Stimulated activated naive B cell treated with anti-CD40 and anti-IgM and Interleukin-4, amounts not matched to agents 10 μg/mL and 1 μg/mL and 100 μg/mL, for 72 hours (primary cell): ENCODE measurements around the gene NMT1.

ENCODE experiments used
- ATAC-seq, 2 donors: fragments of 150-1000 bp; cut with Tn5 transposase; replicated peaks; 2 replicates each; pipeline ENCODE4 v1.10.0; 2021; ENCODE audit warnings: moderate library complexity in 1 of 2
- DNase-seq: peaks from one replicate; pipeline ENCODE4 v3.0.0; 2021
- H3K27ac Mint-ChIP-seq: one replicate; pipeline ENCODE4 v1.8.0; 2022; ENCODE audit warnings: mild to moderate bottlenecking, mixed read lengths
- H3K27me3 Mint-ChIP-seq, 2 donors: one replicate each; pipeline ENCODE4 v1.8.0; 2022; ENCODE audit warnings: mixed read lengths in 2 of 2
- H3K36me3 Mint-ChIP-seq, 2 donors: one replicate each; pipeline ENCODE4 v1.8.0; 2022; ENCODE audit warnings: mixed read lengths in 2 of 2, mild to moderate bottlenecking in 1 of 2
- H3K4me1 Mint-ChIP-seq, 2 donors: one replicate each; pipeline ENCODE4 v1.8.0; 2022; ENCODE audit warnings: mixed read lengths in 2 of 2, mild to moderate bottlenecking in 1 of 2
- H3K4me3 Mint-ChIP-seq, 2 donors: one replicate each; pipeline ENCODE4 v1.8.0; 2022; ENCODE audit warnings: mild to moderate bottlenecking in 2 of 2, mixed read lengths in 2 of 2, moderate library complexity in 1 of 2
- H3K9me3 Mint-ChIP-seq, 2 donors: one replicate each; pipeline ENCODE4 v1.8.0; 2022; ENCODE audit warnings: mixed read lengths in 2 of 2, mild to moderate bottlenecking in 1 of 2

Gene NMT1

DNA sequence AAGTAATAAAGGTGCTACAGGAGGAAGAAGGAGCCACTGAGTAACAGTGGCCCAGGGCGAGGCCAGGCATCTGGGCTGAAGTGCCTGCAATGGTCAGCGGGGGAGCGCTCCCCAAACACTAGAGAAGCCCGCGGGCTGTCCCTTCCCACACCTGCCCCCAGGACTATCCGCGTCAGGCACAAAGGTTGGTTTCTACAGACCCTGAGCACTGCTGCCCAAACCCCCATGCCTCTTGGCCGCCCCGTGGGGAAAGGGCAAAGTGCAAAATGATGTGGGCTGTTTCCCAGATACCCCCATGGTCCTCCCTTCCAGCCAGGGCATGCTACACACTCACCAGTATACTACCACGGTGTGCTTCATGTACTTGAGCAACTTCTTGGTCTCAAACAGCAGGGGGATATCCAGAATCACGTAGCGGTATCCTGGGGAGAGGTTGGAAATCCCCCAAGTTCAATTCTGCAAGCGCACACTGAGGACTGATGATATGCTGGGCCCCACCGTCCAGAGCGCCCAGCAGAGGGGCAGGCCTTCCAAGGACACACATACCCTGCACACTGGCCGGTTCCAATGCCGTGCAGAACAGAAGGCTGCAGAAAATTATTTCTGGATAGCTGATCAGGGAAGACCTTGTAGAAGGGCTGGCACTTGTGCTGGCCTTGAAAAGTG is 31.2 kb upstream of the NMT1 start:
- Mint-ChIP-seq H3K27me3 (no peaks in the 10 kb centered on the region), H3K9me3 (no peaks in the 10 kb centered on the region), H3K4me3 (peak overlapping the region in 1 of 2 donors; percentile 13), H3K4me1 (peaks cover 8 to 11% of the 10 kb centered on the region in 2 donors), H3K36me3 (peaks cover 43 to 54% of the 10 kb centered on the region in 2 donors), H3K27ac (no peak overlapping the region)
- ATAC-seq (peak in 1 of 2 donors; percentile 82), DNase-seq (no peak)

DNA sequence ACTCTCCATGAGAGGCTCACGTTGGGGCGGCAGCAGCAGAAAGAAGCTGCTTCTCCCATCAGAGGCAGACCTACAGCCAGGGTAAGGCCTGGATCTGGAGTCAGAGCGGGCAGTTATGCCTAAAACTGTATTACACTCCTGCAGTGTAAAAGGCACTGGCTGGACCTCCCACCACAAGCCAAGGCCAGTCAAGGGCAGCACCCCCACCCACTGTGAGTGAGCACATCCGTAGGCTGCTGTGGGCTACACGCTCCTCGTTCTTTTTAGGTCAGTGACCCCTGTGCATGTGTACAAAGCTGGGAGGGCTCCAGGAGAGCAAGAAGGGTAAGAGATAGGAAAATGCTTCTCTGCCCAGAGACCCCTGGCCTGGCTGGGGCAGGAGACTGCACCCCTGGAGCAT is 30.4 kb upstream of the NMT1 start:
- Mint-ChIP-seq H3K27me3 (no peaks in the 10 kb centered on the region), H3K27ac (no peak overlapping the region), H3K4me1 (peaks cover 11% of the 10 kb centered on the region in 2 donors), H3K4me3 (no peak overlapping the region), H3K36me3 (peaks cover 47 to 58% of the 10 kb centered on the region in 2 donors), H3K9me3 (no peaks in the 10 kb centered on the region)
- ATAC-seq (no peak), DNase-seq (no peak)

DNA sequence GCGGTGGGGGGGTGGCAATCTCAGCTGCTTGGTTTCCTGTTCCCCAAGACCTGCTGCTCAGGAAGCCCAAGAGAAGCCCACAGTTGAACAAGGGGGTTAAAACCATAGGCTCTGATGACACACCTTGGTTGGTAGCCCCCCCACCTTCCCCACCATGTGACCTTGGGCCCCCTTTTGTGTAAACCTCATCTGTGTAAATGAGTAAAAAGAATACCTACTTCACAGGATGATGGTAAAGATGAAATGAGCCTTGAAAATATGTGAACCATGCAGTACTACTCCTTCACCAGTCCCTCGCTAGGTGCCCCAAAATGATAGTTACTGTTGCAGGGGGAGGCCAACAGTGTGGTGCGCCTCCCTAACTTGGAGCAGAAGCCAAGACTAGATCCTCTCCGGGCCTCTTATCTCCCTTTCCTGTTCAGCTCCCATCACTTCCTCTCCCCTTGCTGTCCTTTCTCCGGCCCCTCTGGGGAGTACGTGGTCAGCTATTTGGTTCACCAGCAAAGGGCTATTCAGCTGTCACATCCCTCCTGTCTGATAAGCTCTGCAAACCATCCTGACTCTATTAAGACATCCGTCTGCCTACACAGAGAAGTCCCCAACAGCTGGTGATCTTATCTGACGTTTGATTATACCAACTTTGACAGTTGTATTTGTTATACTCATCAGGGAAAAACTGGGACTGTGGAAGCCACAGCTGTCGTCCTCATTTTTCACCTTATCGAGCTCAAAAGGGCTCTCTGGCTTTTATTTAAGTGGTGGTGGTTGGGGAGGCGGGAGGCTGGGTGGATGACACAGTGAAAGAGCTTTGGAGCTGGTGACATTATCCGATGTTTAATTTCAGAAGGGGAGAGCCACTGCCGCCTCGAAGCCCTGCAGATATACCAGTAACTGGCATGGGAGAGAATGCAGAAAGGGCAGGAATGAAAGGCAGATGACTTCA is 29.6 kb upstream of the NMT1 start:
- H3K4me1 Mint-ChIP-seq = peaks cover 12 to 15% of the 10 kb centered on the region in 2 donors
- DNase-seq = no peak
- ATAC-seq = no peak
- H3K27me3 Mint-ChIP-seq = no peaks in the 10 kb centered on the region
- H3K4me3 Mint-ChIP-seq = no peak overlapping the region
- peak overlapping the region; percentile 57 for H3K27ac Mint-ChIP-seq
- peaks cover 48 to 60% of the 10 kb centered on the region in 2 donors for H3K36me3 Mint-ChIP-seq
- H3K9me3 Mint-ChIP-seq = no peaks in the 10 kb centered on the region

DNA sequence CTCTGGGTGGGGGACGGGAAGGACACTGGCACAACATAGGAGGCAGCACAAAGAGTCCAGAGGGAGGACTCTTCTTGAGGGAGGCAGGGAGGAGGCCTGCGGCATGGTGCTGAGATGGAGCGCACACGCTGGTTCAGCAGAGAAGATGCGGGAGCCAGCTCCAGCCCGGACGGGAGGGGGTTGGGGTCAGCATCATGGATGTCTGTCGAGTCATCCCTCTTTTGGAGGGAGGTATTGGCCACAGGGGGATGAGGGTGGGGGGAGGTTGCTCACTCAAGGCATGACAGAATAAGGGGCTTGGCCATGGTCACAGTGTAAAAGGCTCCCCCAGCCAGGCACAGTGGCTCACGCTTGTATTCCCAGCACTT is 29.0 kb upstream of the NMT1 start:
- no peak overlapping the region for H3K27ac Mint-ChIP-seq
- peaks cover 14 to 15% of the 10 kb centered on the region in 2 donors for H3K4me1 Mint-ChIP-seq
- H3K9me3 Mint-ChIP-seq = no peaks in the 10 kb centered on the region
- no peak overlapping the region for H3K4me3 Mint-ChIP-seq
- H3K27me3 Mint-ChIP-seq = no peaks in the 10 kb centered on the region
- ATAC-seq = no peak
- no peak for DNase-seq
- peaks cover 48 to 63% of the 10 kb centered on the region in 2 donors for H3K36me3 Mint-ChIP-seq

DNA sequence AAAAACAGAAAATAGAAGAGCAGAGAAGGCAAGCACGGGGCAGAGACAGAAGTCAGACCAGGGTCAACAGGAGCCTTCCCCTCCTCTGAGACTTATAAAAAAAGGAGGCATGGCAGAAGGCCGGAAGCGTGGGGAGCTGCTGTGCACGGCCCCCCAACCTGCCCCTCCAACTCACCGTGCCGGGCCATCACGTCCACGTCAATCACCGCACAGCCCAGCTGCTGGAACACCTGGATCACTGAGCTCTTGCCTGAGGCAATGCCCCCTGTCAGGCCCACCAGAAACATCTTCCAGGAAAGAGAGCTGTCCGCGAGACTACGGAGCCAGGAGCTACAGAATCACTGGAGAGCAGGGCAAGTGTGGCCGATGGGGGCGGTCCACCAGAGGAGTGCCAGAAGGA is 26.5 kb upstream of the NMT1 start:
- peaks cover 44 to 59% of the 10 kb centered on the region in 2 donors for H3K36me3 Mint-ChIP-seq
- DNase-seq = no peak
- peaks cover 22 to 32% of the 10 kb centered on the region in 2 donors for H3K4me1 Mint-ChIP-seq
- peak overlapping the region; percentile 52 for H3K27ac Mint-ChIP-seq
- H3K27me3 Mint-ChIP-seq = no peaks in the 10 kb centered on the region
- H3K4me3 Mint-ChIP-seq = no peak overlapping the region
- no peaks in the 10 kb centered on the region for H3K9me3 Mint-ChIP-seq
- no peak for ATAC-seq

DNA sequence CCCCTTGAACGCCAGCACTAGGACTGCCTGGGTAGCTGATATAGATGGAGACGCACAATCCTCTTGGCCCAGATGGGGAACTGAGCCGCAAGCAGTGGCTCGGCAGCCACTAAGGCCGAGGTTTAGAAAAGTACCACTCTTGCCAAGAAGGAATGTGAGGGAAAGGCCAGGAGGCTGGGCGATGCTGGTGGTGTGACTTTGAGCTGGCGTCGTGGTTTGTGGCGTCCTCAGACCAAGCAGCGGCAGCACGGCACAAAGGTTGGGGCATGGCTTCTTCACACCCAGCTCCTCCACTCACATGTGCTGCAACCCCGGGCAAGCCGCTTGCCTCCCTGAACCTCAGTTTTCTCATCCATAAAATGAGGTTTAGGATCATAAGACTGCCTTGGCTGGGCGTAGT is 25.3 kb upstream of the NMT1 start:
- no peak overlapping the region for H3K4me3 Mint-ChIP-seq
- H3K9me3 Mint-ChIP-seq = no peaks in the 10 kb centered on the region
- no peak for ATAC-seq
- peaks cover 17 to 34% of the 10 kb centered on the region in 2 donors for H3K4me1 Mint-ChIP-seq
- H3K27me3 Mint-ChIP-seq = no peaks in the 10 kb centered on the region
- no peak for DNase-seq
- peak overlapping the region; percentile 90 for H3K27ac Mint-ChIP-seq
- peaks cover 38 to 50% of the 10 kb centered on the region in 2 donors for H3K36me3 Mint-ChIP-seq

DNA sequence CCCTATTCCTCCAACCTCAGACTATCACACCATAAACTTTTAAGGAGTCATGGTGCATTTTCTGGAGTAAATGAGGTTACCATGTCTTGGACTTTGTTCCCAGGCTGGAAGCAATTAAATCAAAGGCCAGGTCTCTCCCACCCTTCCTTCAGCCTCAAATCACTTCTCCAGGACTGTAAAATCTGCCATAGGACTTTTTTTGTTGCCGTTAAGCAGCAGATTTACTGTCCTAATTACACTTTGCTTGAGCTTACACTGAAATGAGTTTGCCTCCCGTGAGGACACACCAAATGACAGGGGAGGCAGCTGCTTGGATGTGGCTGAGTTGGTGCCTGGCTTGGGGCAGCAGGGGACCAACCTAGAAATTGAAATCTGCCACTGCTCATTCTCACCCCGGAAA is 24.4 kb upstream of the NMT1 start:
- peaks cover 20 to 40% of the 10 kb centered on the region in 2 donors for H3K4me1 Mint-ChIP-seq
- peaks cover 36 to 48% of the 10 kb centered on the region in 2 donors for H3K36me3 Mint-ChIP-seq
- no peak overlapping the region for H3K27ac Mint-ChIP-seq
- no peak overlapping the region for H3K4me3 Mint-ChIP-seq
- DNase-seq (no peak), ATAC-seq (no peak)
- no peaks in the 10 kb centered on the region for H3K9me3 Mint-ChIP-seq
- no peaks in the 10 kb centered on the region for H3K27me3 Mint-ChIP-seq

DNA sequence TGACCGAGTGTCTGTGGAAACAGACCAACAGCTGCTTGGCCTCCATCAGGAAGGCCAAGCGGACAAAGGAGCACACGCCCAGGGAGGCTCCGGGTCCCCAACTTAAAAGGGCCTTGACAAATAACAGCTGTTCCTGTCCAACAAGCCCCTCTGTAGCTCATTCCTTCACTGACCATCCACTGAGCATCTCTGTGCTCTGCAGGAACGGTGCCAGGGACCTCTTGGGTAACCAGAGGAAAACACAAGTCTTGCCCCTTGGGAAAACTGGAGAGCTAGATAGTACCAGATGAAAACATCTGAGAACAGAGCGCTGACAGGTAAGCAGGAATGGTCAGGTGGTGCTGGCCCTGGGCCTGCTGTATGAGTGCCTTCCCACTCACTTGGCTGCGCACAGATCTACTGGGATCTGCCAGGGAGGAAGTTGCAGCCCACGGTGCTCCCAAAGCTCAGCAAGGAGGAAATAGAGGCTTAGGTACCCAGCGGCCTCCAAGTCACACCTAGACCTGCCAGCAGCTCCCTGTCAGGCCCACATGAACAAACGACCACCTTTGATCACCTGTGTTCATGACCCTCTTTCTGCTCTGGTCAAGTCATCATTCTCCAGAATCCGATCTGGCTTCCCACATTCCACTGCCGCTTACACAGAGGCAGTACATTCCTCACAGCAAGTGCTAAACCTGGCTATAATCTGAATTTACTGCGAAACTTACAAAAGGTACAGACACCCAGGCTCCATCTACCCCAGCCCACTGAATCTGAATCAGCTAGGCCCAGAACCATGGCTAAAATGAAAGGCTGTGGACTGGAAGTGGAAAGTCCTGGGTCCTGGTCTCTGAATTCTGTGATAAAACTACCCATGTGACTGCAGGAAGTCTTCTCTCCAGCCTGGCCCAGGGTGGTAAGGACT is 22.1 kb upstream of the NMT1 start:
- Mint-ChIP-seq H3K27me3 (no peaks in the 10 kb centered on the region), H3K4me1 (peaks cover 40 to 62% of the 10 kb centered on the region in 2 donors), H3K9me3 (no peaks in the 10 kb centered on the region), H3K36me3 (peaks cover 27 to 51% of the 10 kb centered on the region in 2 donors), H3K27ac (peak overlapping the region; percentile 81), H3K4me3 (peak overlapping the region in 1 of 2 donors; percentile 66)
- no peak for DNase-seq
- peak in 1 of 2 donors; percentile 2 for ATAC-seq

DNA sequence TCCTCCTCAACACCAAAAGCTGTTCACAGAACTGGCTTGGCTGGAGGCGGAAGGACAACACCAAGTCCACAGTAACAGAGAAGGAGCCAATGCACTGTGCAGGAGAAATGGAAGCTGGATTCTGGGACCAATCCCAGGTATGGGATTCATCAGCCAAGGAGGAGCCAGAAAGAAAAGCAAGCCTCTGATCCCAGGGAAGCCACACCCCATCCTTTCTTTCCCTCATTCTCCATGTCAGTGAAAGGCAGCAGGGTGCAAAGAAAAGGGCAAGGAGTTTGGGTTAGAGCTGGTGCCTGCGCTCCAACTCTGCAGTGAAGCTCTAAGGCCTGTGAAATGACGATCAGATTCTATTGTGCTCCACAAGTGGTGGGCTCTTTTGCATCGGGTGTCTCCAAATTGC is 20.7 kb upstream of the NMT1 start:
- Mint-ChIP-seq H3K27me3 (no peaks in the 10 kb centered on the region), H3K4me3 (no peak overlapping the region), H3K27ac (no peak overlapping the region), H3K36me3 (peaks cover 22 to 44% of the 10 kb centered on the region in 2 donors), H3K4me1 (peaks cover 44 to 67% of the 10 kb centered on the region in 2 donors), H3K9me3 (no peaks in the 10 kb centered on the region)
- DNase-seq (no peak), ATAC-seq (no peak)

DNA sequence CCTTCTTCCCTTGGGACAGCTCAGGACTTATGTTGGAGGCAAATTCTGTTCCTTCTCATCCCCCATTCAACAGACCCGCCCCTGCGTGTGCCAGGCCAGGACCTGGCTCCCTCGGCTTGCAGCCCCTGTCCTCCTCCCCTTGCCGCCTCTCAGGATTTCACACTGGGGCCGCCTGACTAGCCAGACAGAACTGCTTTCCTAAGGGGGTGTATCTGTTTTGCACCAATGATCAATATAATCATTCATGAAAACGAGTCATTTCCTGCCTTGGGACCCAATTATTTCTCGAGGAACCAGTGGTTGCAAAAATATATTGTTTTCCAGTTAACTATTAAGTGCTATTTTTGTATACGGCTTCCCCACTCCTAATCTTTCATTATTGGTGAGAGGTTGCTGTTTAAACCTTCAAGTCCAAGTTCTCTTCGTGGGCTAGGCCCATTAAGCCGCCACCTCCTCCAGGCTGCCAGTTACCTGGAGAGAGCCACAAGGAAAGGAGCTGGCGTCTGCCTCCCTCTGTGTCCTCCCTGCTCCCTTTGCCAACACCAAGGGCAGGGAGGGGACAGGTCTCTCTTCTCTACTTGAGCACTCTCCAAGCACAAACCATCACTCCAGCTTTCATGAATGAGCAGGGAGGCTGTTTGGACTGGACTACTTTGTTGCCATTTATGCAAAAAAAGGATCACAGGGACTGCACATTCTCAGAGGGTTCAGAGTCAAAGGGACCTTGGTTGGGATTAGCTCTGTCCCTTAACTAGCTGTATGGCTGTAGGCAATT is 18.6 kb upstream of the NMT1 start:
- Mint-ChIP-seq H3K27me3 (no peaks in the 10 kb centered on the region), H3K9me3 (no peaks in the 10 kb centered on the region), H3K4me1 (peaks cover 48 to 74% of the 10 kb centered on the region in 2 donors), H3K27ac (peak overlapping the region; percentile 65), H3K36me3 (peaks cover 22 to 40% of the 10 kb centered on the region in 2 donors), H3K4me3 (peak overlapping the region; percentile 37 to 47)
- no peak for ATAC-seq
- DNase-seq = no peak

DNA sequence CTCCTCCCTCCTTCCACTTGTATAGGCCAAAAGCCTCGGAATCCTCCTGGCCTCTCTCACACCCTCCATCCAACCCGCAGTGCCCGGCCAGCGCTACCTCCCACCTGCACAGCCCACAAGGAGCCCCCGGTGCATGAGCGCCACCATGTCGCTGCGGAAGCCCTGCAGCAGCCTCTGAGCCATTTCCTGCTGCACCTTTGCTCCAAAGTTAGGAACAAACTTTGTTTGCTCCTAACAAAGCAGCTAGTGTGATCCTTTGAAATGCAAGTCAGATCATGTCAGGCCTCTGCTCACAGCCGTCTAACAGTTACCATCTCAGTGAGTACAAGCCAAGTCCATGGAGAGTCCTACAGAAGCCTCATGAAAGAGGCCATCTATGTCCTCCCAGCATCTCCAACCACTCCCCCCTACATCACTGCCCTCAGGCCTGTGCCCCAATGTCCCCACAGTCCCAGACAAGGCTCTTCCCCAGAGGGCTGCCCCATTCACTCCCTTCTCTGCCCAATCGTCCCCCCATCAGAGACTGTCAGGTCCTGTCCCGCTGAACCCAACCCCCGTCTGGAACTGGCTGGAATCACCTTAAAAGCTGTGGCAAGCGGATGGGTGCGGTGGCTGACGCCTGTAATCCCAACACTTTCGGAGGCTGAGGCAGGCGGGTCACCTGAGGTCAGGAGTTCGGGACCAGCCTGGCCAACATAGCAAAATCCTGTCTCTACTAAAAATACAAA is 17.1 kb upstream of the NMT1 start:
- no peak for DNase-seq
- Mint-ChIP-seq H3K4me1 (peaks cover 45 to 70% of the 10 kb centered on the region in 2 donors), H3K27ac (no peak overlapping the region), H3K9me3 (no peaks in the 10 kb centered on the region), H3K27me3 (no peaks in the 10 kb centered on the region), H3K4me3 (no peak overlapping the region), H3K36me3 (peaks cover 22 to 40% of the 10 kb centered on the region in 2 donors)
- no peak for ATAC-seq

DNA sequence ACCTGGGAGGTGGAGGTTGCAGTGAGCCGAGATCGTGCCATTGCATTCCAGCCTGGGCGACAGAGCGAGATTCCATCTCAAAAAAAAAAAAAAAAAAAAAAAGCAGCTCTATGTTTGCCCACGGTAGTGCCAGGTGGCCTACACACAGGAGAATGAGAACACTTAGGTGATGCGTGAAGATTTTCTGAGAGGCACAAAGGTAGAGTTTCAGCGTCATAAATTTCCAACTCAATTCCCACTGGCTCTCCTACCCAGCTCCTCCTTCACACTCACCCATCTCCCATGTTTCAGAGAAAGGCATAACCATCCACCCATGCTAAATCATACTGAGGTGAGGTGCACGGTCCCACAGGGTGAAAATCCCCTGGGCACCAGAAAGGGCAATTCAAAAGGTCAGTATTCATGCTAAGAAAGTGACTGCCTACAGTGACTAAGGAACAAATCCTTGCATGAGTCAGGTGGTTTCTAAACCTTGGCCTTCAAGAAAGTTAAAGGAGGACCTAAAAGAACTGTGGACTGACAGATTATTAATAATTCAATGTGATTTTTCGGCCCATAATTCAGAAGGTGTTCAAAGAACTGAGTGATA is 14.5 kb upstream of the NMT1 start:
- Mint-ChIP-seq H3K36me3 (peaks cover 21 to 35% of the 10 kb centered on the region in 2 donors), H3K4me1 (peaks cover 43 to 63% of the 10 kb centered on the region in 2 donors), H3K27ac (peak overlapping the region; percentile 90), H3K4me3 (peak overlapping the region; percentile 57 to 66), H3K9me3 (no peaks in the 10 kb centered on the region), H3K27me3 (no peaks in the 10 kb centered on the region)
- DNase-seq = peak; percentile 51
- peak; percentile 62 to 65 for ATAC-seq
